Stomach (tissue), 9 donors: ENCODE data around the gene NALCN. TPM values are rescaled to one million over a fixed set of nuclear protein-coding genes. Genes with fewer than 3 reads are reported as not detected.

Experiments
- DNase-seq, 2 donors: peaks; one replicate each; pipeline versions ENCODE4 v3.0.0 to v3.0.0-alpha.2; 2013 to 2019
- H3K27ac ChIP-seq, 5 donors: fragments of 200-600 bp in 4 of 5; sonication (generic) in 4 of 5; one replicate each; pipeline ENCODE4 v1.5.1; 2013 to 2019; ENCODE audit warnings: mild to moderate bottlenecking in 1 of 5, moderate library complexity in 1 of 5
- H3K27me3 ChIP-seq, 3 donors: fragments of 200-600 bp; sonication (generic); one replicate each; pipeline ENCODE4 v1.5.1; 2017 to 2019; ENCODE audit warnings: mixed run types in 1 of 3
- H3K36me3 ChIP-seq, 4 donors: fragments of 200-600 bp; sonication (generic); 1 replicate in 3 of 4; 2 replicates in 1 of 4; pipeline ENCODE4 v1.5.1; 2016 to 2019
- H3K4me1 ChIP-seq, 4 donors: fragments of 200-600 bp; sonication (generic); one replicate each; pipeline ENCODE4 v1.5.1; 2016 to 2019
- H3K4me3 ChIP-seq, 4 donors: fragments of 200-600 bp; sonication (generic) in 3 of 4; one replicate each; pipeline ENCODE4 v1.5.1; 2016 to 2019; ENCODE audit warnings: mild to moderate bottlenecking in 1 of 4
- H3K9me3 ChIP-seq, 4 donors: fragments of 200-600 bp; sonication (generic); one replicate each; pipeline ENCODE4 v1.5.1; 2016 to 2019
- EP300 ChIP-seq: sonication (generic); formaldehyde crosslinking; IDR thresholded peaks from one replicate; pipeline ENCODE4 v1.6.1; 2017; ENCODE audit warnings: antibody characterized with exemption
- POLR2A ChIP-seq, 4 donors: fragments of 450-650 bp; IDR thresholded peaks; one replicate each; pipeline ENCODE4 v1.6.1; 2016; ENCODE audit warnings: antibody characterized with exemption in 4 of 4, control low read depth in 2 of 4, mild to moderate bottlenecking in 1 of 4, moderate library complexity in 1 of 4
- POLR2AphosphoS5 ChIP-seq, 3 donors: sonication (generic); formaldehyde crosslinking; IDR thresholded peaks; one replicate each; pipeline ENCODE4 v1.6.1; 2016; ENCODE audit warnings: antibody characterized with exemption in 3 of 3
- WGBS, 5 donors: extraction: QIAGEN DNeasy Blood & Tissue Kit in 3 of 5; methylation state at CpG; one replicate each; pipeline versions ENCODE4 v1.1.5 to v1.1.7; 2013 to 2018; 5-methylcytosine and 5-hydroxymethylcytosine counted together
- intact Hi-C: fragments of 100-400 bp; cut with DNase I; formaldehyde crosslinking; loops from one replicate; pipeline ENCODE4 v1.15.1; 2023; ENCODE audit warnings: low total_unique reads
- polyA plus RNA-seq, 3 donors: library from polyadenylated mRNA; stranded (reverse); fragments of 200-250 nt; gene quantifications; one replicate each; pipeline ENCODE4 v1.2.3, GENCODE V29; 2013
- total RNA-seq, 5 donors: library from RNA; depleted of rRNA; stranded (reverse); fragments of >200 nt; gene quantifications; one replicate each; pipeline versions ENCODE4 v1.1.0 to v1.2.3, GENCODE V29; 2014 to 2016
- TF ChIP-seq, protein P1 (sequence below), 7 experiments: fragments of 450-650 bp in 4 of 7; fragments of 200-600 bp in 3 of 7; sonication (generic) in 3 of 7; IDR thresholded peaks; one replicate each; pipeline ENCODE4 v1.5.1; 2016 to 2019; ENCODE audit warnings: antibody characterized with exemption in 7 of 7, control low read depth in 2 of 7, mild to moderate bottlenecking in 1 of 7
- donor health status: healthy with polysubstance abuse.
- donor health status: Bipolar disorder and iron deficiency.
- donor health status: healthy.

The NALCN gene
- total and polyA plus RNA-seq, 8 donors = 0.15 to 2.9 (median 1.2) TPM; not detected in 2

DNA sequence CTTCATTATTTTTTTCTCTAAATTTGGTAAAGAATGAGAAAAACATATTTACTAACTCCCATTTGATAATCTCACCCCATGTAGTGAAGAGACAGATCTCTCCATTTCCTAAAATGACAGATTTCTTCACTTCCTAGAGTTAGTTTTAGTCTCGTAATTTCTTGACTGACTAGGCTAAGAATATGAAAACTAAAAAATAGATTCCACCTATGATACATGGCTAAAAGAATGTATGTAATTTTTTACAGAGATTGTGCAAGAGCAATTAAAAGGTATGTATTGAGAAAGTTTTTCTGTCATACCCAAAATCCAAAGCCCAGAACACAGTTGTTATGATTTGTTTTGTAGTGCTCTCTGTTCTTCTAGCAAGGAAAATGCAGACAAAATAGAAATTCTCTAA, 9.5 kb downstream of the NALCN start:
- Histone ChIP-seq H3K27ac (no peak overlapping the region), H3K27me3 (no peaks in the 10 kb centered on the region), H3K4me3 (no peak overlapping the region), H3K4me1 (no peaks in the 10 kb centered on the region), H3K9me3 (no peaks in the 10 kb centered on the region), H3K36me3 (no peaks in the 10 kb centered on the region)
- WGBS, 5 donors = 68 to 85% (median 79%) methylated on average over 1 of the region's 1 CpG
- no peak for TF ChIP-seq POLR2AphosphoS5 (IDR thresholded peaks at IDR 0.05)
- no peak for TF ChIP-seq POLR2A (IDR thresholded peaks at IDR 0.05)
- TF ChIP-seq, protein P1, sequence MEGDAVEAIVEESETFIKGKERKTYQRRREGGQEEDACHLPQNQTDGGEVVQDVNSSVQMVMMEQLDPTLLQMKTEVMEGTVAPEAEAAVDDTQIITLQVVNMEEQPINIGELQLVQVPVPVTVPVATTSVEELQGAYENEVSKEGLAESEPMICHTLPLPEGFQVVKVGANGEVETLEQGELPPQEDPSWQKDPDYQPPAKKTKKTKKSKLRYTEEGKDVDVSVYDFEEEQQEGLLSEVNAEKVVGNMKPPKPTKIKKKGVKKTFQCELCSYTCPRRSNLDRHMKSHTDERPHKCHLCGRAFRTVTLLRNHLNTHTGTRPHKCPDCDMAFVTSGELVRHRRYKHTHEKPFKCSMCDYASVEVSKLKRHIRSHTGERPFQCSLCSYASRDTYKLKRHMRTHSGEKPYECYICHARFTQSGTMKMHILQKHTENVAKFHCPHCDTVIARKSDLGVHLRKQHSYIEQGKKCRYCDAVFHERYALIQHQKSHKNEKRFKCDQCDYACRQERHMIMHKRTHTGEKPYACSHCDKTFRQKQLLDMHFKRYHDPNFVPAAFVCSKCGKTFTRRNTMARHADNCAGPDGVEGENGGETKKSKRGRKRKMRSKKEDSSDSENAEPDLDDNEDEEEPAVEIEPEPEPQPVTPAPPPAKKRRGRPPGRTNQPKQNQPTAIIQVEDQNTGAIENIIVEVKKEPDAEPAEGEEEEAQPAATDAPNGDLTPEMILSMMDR (IDR thresholded peaks at IDR 0.05) = no peak
- TF ChIP-seq EP300 = no peak
- intact Hi-C loops = no loop called here
- DNase-seq = no peak

DNA sequence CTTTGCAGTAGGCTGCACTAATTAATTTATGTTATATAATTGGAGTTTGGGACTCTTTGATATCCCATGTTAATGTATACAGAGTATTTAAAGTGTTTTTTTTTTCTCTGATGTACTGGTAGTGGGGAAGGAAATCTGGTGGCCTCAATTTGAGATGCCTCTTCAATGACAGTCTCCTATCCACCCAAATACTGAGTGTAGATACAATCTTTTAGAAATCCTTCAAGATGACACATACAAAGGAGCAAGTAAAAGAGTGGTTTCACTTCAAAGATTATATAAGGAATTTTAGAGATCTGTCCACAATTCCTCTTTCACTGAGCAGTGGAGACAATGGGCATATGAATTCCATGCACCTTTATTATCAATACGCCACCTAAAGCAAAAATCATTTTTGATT, 15.1 kb downstream of the NALCN start:
- H3K27ac ChIP-seq = no peak overlapping the region
- 83 to 96% (median 89%) methylated on average over 1 of the region's 1 CpG for WGBS, 5 donors
- no peak overlapping the region for H3K4me3 ChIP-seq
- DNase-seq = no peak
- TF ChIP-seq POLR2A (IDR thresholded peaks at IDR 0.05) (no peak), POLR2AphosphoS5 (IDR thresholded peaks at IDR 0.05) (no peak)
- TF ChIP-seq, protein P1 (IDR thresholded peaks at IDR 0.05) = no peak
- no peaks in the 10 kb centered on the region for H3K4me1 ChIP-seq
- no peaks in the 10 kb centered on the region for H3K9me3 ChIP-seq
- H3K27me3 ChIP-seq = no peaks in the 10 kb centered on the region
- H3K36me3 ChIP-seq = no peaks in the 10 kb centered on the region
- intact Hi-C loops = no loop called here

GRCh38 chr13:101399365-101399764, 16.9 kb downstream of the NALCN start:
- H3K27me3 ChIP-seq = no peaks in the 10 kb centered on the region
- TF ChIP-seq POLR2A (IDR thresholded peaks at IDR 0.05) (no peak), EP300 (no peak), POLR2AphosphoS5 (IDR thresholded peaks at IDR 0.05) (no peak)
- TF ChIP-seq, protein P1 (IDR thresholded peaks at IDR 0.05) = no peak
- H3K4me3 ChIP-seq = no peak overlapping the region
- no peaks in the 10 kb centered on the region for H3K4me1 ChIP-seq
- no peak for DNase-seq
- no peak overlapping the region for H3K27ac ChIP-seq
- no peaks in the 10 kb centered on the region for H3K9me3 ChIP-seq
- intact Hi-C loops = no loop called here
- no peaks in the 10 kb centered on the region for H3K36me3 ChIP-seq
- WGBS, 5 donors = 58 to 75% (median 70%) methylated on average over 2 of the region's 2 CpGs

DNA sequence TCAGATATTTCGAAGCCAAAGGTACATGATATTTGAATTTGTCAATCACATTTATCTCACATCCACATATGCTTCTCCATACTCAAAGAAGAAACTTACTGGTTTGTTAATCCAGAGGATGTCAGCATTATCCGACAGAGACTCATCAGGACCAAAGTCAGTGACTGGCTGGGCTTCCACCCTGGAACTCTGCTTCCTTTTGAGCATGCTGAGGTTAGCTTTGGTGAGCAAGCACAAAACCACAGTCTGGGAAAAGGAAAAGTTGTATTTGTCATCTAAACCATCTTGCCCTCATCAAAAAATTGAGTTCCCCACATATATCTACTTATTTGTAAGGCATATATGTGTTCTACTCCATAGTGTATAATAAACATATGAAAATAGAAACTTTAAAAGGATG, 17.4 kb downstream of the NALCN start:
- Histone ChIP-seq H3K9me3 (no peaks in the 10 kb centered on the region), H3K36me3 (no peaks in the 10 kb centered on the region), H3K27me3 (no peaks in the 10 kb centered on the region), H3K4me1 (no peaks in the 10 kb centered on the region), H3K27ac (no peak overlapping the region), H3K4me3 (no peak overlapping the region)
- intact Hi-C loops = no loop called here
- no peak for DNase-seq
- WGBS, 5 donors = 72 to 81% (median 74%) methylated on average over 2 of the region's 2 CpGs
- TF ChIP-seq EP300 = no peak
- TF ChIP-seq POLR2AphosphoS5 (IDR thresholded peaks at IDR 0.05) = no peak
- no peak for TF ChIP-seq POLR2A (IDR thresholded peaks at IDR 0.05)
- TF ChIP-seq, protein P1 (IDR thresholded peaks at IDR 0.05) = no peak
